Activated CD4-positive, alpha-beta memory T cell treated with anti-CD3 and anti-CD28 coated beads for 36 hours (primary cell): Measurements from ENCODE around the gene ARID5A. TPM values are rescaled to one million over a fixed set of nuclear protein-coding genes. Genes with fewer than 3 reads are reported as not detected.
A peak's percentile ranks its signal among the peaks of the same experiment; 100 is the strongest.

Experiments used
- CTCF ChIA-PET: fragments of 350-600 bp; sonication (Branson Sonifier 250); formaldehyde crosslinking; loops from one replicate; lab custom pipeline; 2021; ENCODE audit warnings: antibody characterized with exemption, inconsistent platforms; lab: Charles Lee
- POLR2A ChIA-PET: fragments of 350-600 bp; sonication (Branson Sonifier 250); formaldehyde crosslinking; loops from one replicate; lab custom pipeline; 2021; ENCODE audit warnings: antibody characterized with exemption; lab: Charles Lee
- DNase-seq: peaks from one replicate; pipeline ENCODE4 v3.0.0-alpha.2; 2020
- H3K27ac Mint-ChIP-seq: one replicate; pipeline ENCODE4 v1.8.0; 2021; ENCODE audit warnings: mixed read lengths
- H3K27me3 Mint-ChIP-seq: one replicate; pipeline ENCODE4 v1.8.0; 2021; ENCODE audit warnings: mixed read lengths
- H3K36me3 Mint-ChIP-seq: one replicate; pipeline ENCODE4 v1.8.0; 2021; ENCODE audit warnings: mixed read lengths
- H3K4me1 Mint-ChIP-seq: one replicate; pipeline ENCODE4 v1.8.0; 2021; ENCODE audit warnings: low read depth, mixed read lengths
- H3K4me3 Mint-ChIP-seq: one replicate; pipeline ENCODE4 v1.8.0; 2021; ENCODE audit warnings: mild to moderate bottlenecking, mixed read lengths
- H3K9me3 Mint-ChIP-seq: one replicate; pipeline ENCODE4 v1.8.0; 2021; ENCODE audit warnings: mixed read lengths
- intact Hi-C: fragments of 100-400 bp; cut with micrococcal nuclease; formaldehyde crosslinking; loops from one replicate; pipeline ENCODE4 v1.15.1; 2023
- total RNA-seq, 2 experiments: library from RNA; stranded (reverse); gene quantifications; one replicate each; pipeline ENCODE4 v1.2.3, GENCODE V29; 2021

ARID5A gene
- total RNA-seq, 2 experiments from 2014 or later: 260 to 266 TPM

DNA sequence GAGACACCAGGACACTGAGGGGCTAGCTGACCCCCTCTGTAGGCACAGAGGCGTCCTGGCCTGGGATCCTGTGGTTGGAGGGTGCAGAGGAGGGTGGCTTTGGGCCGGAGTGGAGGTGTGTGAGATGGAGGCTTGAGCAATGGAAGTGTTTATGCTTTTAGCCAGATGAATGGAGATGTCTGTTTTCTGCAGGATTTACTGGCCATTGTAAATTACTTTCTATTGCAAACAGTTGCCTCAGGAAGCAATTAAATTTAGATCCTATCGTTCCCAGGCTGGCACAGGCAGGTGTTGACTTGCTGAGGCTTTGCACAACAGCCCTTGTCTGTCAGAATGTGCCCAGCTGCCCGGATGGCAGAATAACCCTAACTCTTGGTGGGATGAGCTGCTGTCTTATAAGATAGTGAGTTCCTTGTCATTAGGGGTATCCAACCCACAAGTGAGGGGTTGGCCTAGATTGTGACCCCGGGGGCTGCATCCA, 1.8 kb upstream of the ARID5A start:
- no peaks in the 10 kb centered on the region for H3K27me3 Mint-ChIP-seq
- no peaks in the 10 kb centered on the region for H3K9me3 Mint-ChIP-seq
- intact Hi-C loops: loop anchor here (5.0 kb wide), 5 partner anchors 103 to 327 kb away; partner anchors contain the start of genes CIAO1, KANSL3, STARD7 and TMEM127
- no peak for DNase-seq
- H3K4me1 Mint-ChIP-seq: peaks cover 68% of the 10 kb centered on the region
- H3K4me3 Mint-ChIP-seq: no peak overlapping the region
- peak overlapping the region; percentile 14 for H3K27ac Mint-ChIP-seq
- ChIA-PET CTCF (interaction anchor here (0.7 kb wide), 1 partner anchor 144 kb away, joined by 6 read pairs; no protein-coding TSS in a partner anchor), POLR2A (interaction anchor here (8.8 kb wide), 1 partner anchor 7 kb away, joined by 240 read pairs; no protein-coding TSS in a partner anchor)
- peaks cover 27% of the 10 kb centered on the region for H3K36me3 Mint-ChIP-seq

DNA sequence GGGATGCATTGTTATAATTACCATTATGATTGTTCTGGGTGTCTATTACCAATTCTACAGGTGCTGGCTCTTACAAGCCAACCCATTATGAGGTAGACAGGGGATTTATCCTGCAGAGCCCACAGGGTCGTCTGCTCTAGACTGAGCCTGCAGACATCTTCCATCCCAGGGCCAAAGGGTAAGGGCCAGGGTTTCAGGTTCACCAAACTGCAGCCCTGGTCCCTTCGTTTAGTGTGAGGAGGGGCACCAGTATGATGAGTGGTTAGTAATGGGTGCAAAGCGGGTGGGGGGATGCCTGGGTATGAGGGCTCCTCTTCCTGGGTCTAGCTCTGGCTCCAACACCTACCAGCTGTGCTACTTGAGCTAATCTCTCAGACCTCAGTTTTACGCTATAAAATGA, 1.2 kb upstream of the ARID5A start:
- no peaks in the 10 kb centered on the region for H3K9me3 Mint-ChIP-seq
- intact Hi-C loops: loop anchor here (5.0 kb wide), 5 partner anchors 102 to 328 kb away; partner anchors contain the start of genes CIAO1, KANSL3, STARD7 and TMEM127
- no peak overlapping the region for H3K4me3 Mint-ChIP-seq
- H3K36me3 Mint-ChIP-seq: peaks cover 33% of the 10 kb centered on the region
- no peaks in the 10 kb centered on the region for H3K27me3 Mint-ChIP-seq
- POLR2A ChIA-PET: interaction anchor here (8.8 kb wide), 1 partner anchor 8 kb away, joined by 240 read pairs; no protein-coding TSS in a partner anchor
- no peak for DNase-seq
- CTCF ChIA-PET: interaction anchor here (0.7 to 1.4 kb wide), 4 partner anchors 8 to 308 kb away, joined by 3 to 6 read pairs (median 4); no protein-coding TSS in a partner anchor
- peak overlapping the region; percentile 14 for H3K27ac Mint-ChIP-seq
- peaks cover 68% of the 10 kb centered on the region for H3K4me1 Mint-ChIP-seq

DNA sequence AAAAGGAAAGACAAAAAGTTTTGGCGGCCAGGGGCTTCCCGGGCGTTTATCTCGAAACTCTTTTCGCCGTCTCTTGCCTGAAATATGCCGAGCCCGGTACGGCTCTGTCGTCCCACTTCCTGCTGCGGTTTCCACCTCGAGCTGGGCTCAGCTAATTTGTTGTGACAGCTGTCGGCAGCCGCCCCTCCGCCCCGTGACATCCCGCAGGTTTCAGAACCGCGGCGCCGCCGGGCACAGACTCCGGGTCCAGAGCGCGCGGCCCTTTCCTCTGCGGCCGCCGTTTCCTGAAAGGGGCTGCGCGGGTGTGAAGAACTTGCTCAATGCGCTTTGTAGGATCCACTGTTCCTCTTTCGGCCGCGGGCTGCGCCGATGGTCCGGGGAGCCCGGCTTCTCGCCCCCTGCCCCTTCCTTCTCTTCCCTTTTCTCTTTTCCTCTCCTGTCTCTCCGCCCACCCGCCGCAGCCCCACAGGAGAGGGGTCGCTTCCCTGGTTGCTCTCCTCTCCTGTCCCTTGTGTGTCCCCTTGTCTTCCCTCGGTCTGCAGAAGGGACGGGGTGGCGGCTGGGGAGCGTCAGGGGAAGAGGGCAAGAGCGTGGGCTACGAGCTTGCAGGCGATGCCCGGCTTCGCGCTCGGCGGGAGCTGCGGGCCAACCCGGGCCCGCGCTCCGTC, 648 bp downstream of the ARID5A start:
- H3K4me3 Mint-ChIP-seq: peak overlapping the region; percentile 95
- ChIA-PET CTCF (interaction anchor here (1.0 to 6.5 kb wide), 6 partner anchors 9 to 130 kb away, joined by 3 to 74 read pairs (median 17); no protein-coding TSS in a partner anchor), POLR2A (interaction anchor here (0.7 to 8.8 kb wide), 16 partner anchors 8 to 395 kb away, joined by 3 to 240 read pairs (median 4); partner anchors contain the start of genes NCAPH and SNRNP200)
- H3K36me3 Mint-ChIP-seq: peaks cover 51% of the 10 kb centered on the region
- no peaks in the 10 kb centered on the region for H3K9me3 Mint-ChIP-seq
- peaks cover 58% of the 10 kb centered on the region for H3K4me1 Mint-ChIP-seq
- DNase-seq: peak; percentile 94
- no peaks in the 10 kb centered on the region for H3K27me3 Mint-ChIP-seq
- peak overlapping the region; percentile 98 for H3K27ac Mint-ChIP-seq
- intact Hi-C loops: loop anchor here (2.0 to 5.0 kb wide), 6 partner anchors 100 to 390 kb away; partner anchors contain the start of genes CIAO1, KANSL3, STARD7 and TMEM127

DNA sequence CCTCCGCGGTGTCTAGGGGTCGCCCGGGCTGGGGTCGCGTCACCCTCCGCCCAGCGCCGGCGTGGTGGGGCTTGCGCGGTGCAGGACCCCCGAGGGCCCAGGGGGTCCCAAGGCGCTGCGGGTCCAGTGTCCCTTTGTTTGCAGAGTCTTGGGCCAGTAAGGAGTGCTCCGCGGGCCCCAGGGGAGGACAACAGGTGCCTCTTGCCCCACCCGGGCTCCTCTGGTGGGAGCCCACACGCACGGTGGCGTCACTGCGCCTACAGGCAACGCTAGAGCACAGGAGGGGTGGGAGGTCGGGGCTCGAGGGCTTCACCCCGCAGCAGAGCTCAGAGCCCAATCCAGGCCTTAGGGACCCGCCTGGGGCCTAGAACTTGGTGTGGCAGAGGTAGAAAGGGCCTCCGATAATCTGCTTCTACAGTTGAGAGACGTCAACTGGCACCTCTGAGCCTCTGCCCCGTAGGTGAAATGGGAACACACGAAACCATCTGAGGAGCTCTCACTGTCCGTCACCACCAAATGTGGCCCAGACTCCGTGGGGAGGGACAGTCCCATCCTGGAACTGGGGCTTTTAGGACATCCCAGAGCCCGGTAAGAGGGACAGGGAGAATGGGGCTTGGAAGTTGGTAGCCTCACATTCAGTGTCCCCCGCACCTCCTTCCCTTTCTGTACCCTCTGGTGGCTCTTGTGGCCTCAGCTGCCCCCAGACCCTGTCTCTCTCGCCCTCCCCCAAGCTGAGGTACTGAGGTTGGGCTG, 1.4 kb downstream of the ARID5A start:
- Mint-ChIP-seq H3K4me1 (peaks cover 56% of the 10 kb centered on the region), H3K27ac (peak overlapping the region; percentile 98), H3K27me3 (no peaks in the 10 kb centered on the region), H3K4me3 (peak overlapping the region; percentile 95), H3K9me3 (no peaks in the 10 kb centered on the region), H3K36me3 (peaks cover 59% of the 10 kb centered on the region)
- CTCF ChIA-PET: interaction anchor here (0.8 to 6.5 kb wide), 11 partner anchors 10 to 545 kb away, joined by 3 to 74 read pairs (median 4); no protein-coding TSS in a partner anchor
- peak; percentile 59 for DNase-seq
- intact Hi-C loops: loop anchor here (1.0 to 5.0 kb wide), 8 partner anchors 14 to 391 kb away; partner anchors contain the start of genes CIAO1, KANSL3, STARD7 and TMEM127
- POLR2A ChIA-PET: interaction anchor here (0.6 to 8.8 kb wide), 17 partner anchors 8 to 396 kb away, joined by 3 to 240 read pairs (median 4); partner anchors contain the start of genes KANSL3, NCAPH, SNRNP200 and STARD7

DNA sequence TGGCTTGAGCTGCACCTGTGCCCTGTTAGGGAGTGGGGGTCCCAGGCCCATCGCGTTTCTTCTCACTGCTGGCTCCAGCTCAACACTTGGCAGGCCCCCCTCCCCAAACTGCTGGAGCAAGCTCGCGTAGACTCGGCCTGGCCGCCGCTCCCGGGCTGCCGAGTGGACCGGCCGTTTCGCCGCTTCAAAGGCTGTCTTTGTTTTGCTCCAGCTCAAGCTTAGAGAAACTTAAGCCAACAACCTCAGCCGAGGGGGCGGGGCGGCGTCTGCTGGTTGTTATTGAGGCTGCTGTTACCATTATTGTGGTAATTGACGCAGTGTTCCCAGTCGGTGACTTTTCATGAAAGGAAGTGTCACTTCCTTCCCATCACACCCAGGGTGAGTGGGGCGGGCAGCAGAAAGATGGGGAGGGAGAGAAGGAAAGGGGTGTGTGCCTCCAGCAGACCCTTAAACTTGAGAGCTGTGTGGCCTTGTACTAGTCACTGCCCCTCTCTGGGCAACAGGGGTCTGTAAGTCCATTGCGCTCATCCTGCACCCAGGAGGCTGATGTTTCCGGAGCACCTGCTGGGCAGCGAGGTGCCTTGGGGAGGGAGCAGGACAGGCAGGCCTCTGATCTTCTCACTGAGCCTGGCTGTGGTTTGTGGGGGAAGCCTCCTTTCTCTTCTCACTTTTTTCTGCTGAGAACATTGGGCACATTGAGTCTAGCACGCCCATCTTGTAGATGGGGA, 2.1 kb downstream of the ARID5A start:
- peaks cover 56% of the 10 kb centered on the region for H3K4me1 Mint-ChIP-seq
- peak; percentile 93 for DNase-seq
- peak overlapping the region; percentile 95 for H3K4me3 Mint-ChIP-seq
- intact Hi-C loops: loop anchor here (1.0 to 5.0 kb wide), 7 partner anchors 14 to 331 kb away; partner anchors contain the start of genes CIAO1, KANSL3, STARD7 and TMEM127
- POLR2A ChIA-PET: interaction anchor here (0.6 to 8.8 kb wide), 13 partner anchors 10 to 396 kb away, joined by 3 to 240 read pairs (median 5); partner anchors contain the start of genes KANSL3, NCAPH, SNRNP200 and STARD7
- H3K27ac Mint-ChIP-seq: peak overlapping the region; percentile 98
- H3K9me3 Mint-ChIP-seq: no peaks in the 10 kb centered on the region
- CTCF ChIA-PET: interaction anchor here (0.8 to 6.5 kb wide), 11 partner anchors 9 to 546 kb away, joined by 3 to 74 read pairs (median 4); no protein-coding TSS in a partner anchor
- no peaks in the 10 kb centered on the region for H3K27me3 Mint-ChIP-seq
- peaks cover 66% of the 10 kb centered on the region for H3K36me3 Mint-ChIP-seq

DNA sequence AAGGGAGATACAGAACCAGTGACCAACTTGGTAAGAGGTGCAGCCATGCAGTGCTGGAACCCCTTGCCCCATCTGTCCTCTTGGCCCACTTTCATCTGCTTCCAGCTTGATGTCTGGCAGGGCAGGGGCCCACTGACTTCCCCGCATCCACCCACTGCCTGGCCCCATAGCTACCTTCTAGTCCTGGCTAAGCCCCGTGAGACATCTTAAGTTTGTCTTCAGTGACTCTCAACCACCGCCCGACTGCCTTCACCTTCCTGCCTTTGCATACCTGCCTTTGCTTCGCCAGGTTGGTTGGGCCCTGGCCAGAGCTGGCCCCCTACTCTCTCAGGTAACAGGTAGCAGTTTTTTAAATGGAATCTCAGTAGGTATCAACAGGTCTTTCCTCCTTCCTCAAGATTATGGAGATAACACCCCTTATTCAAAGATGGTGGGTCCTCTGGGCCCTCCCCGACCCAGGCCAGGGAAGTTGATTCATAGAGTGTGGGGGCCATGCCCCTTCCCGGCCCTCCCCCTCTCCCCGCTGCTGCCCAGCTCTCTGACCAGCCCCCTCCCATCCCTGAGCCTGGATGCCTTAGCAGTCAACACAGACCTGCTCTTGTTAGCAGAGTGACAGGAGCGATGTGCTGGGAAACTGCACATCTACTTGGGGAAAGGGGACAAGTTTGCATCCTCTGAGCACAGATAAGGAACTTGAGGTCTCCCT, 2.8 kb downstream of the ARID5A start:
- H3K4me3 Mint-ChIP-seq: peak overlapping the region; percentile 95
- H3K27me3 Mint-ChIP-seq: no peaks in the 10 kb centered on the region
- no peak for DNase-seq
- intact Hi-C loops: loop anchor here (2.0 to 5.0 kb wide), 6 partner anchors 15 to 332 kb away; partner anchors contain the start of genes CIAO1, KANSL3, STARD7 and TMEM127
- POLR2A ChIA-PET: interaction anchor here (1.2 to 8.8 kb wide), 6 partner anchors 9 to 397 kb away, joined by 4 to 240 read pairs (median 12); partner anchors contain the start of gene STARD7
- H3K9me3 Mint-ChIP-seq: no peaks in the 10 kb centered on the region
- H3K36me3 Mint-ChIP-seq: peaks cover 73% of the 10 kb centered on the region
- CTCF ChIA-PET: interaction anchor here (1.0 to 6.5 kb wide), 8 partner anchors 9 to 319 kb away, joined by 3 to 74 read pairs (median 6); partner anchors contain the start of gene ANKRD39
- peaks cover 56% of the 10 kb centered on the region for H3K4me1 Mint-ChIP-seq
- H3K27ac Mint-ChIP-seq: peak overlapping the region; percentile 98

DNA sequence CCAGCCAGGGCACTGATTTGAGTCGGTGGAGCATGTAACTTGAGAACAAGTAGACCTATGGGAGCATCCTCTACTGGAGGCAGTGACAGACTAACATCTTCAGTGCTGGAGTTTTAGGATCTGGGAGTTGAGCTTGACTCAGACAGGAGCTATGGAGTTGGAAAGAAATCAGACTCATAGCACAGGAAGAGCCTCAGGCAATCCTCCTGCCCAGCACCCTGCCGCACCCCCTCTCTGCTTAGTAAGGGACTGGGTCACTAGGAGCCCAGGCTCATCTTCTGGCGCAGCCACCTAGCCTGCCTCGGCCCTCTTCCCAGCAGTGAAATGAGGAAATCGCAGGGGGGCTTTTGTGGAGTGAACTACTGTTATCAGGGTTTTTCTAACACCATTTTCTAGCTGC, 3.6 kb downstream of the ARID5A start:
- DNase-seq: no peak

DNA sequence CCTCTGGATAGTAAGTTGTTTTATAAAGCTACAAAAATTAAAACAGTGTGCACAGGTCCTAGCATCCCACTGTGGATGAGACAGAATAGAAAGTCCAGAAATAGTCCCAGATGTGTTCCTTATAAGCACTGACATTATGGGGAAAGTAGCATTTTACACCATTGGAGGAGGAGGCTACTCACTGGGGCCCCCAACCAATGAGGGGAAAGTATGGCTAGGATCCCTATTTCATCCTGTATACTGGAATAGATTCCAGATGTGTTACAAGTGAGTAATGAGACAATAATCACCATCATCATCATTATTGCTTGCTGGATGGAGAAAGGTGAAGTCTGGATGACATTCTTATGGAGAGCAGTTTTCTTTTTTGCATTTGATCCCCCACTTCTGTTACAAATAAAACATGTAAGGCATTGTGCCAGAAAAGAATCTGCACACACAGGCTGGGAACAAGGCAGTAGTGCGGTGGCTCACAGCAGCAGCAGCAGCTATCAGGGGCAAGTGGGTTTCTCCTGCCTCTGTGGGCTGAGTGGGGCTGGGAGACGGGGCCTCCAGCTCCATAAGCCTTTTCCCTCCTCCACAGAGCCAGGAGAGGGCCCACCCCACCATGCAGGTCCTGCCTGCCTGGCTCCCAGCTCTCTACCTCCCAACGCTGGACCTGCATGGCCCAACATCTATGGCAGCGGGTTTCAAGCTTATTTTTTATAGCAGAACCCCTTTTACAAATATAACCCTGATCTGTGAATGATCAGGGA, 5.0 kb downstream of the ARID5A start:
- Mint-ChIP-seq H3K9me3 (no peaks in the 10 kb centered on the region), H3K4me3 (peak overlapping the region; percentile 95), H3K4me1 (peaks cover 65% of the 10 kb centered on the region), H3K36me3 (peaks cover 92% of the 10 kb centered on the region), H3K27ac (peak overlapping the region; percentile 28), H3K27me3 (no peaks in the 10 kb centered on the region)
- ChIA-PET POLR2A (interaction anchor here (1.0 to 8.8 kb wide), 3 partner anchors 8 to 14 kb away, joined by 3 to 240 read pairs (median 54); no protein-coding TSS in a partner anchor), CTCF (interaction anchor here (0.9 to 6.5 kb wide), 3 partner anchors 14 to 134 kb away, joined by 3 to 74 read pairs (median 24); no protein-coding TSS in a partner anchor)
- intact Hi-C loops: no loop called here
- DNase-seq: no peak

More for the DNA sequence above, 3.6 kb downstream of the ARID5A start:
- CTCF ChIA-PET: interaction anchor here (1.1 to 6.5 kb wide), 4 partner anchors 12 to 318 kb away, joined by 3 to 74 read pairs (median 34); partner anchors contain the start of gene ANKRD39
- Mint-ChIP-seq H3K27ac (peak overlapping the region; percentile 98), H3K9me3 (no peaks in the 10 kb centered on the region), H3K27me3 (no peaks in the 10 kb centered on the region), H3K4me1 (peaks cover 62% of the 10 kb centered on the region), H3K36me3 (peaks cover 80% of the 10 kb centered on the region), H3K4me3 (peak overlapping the region; percentile 95)
- POLR2A ChIA-PET: interaction anchor here (3.3 to 8.8 kb wide), 3 partner anchors 9 to 13 kb away, joined by 15 to 240 read pairs (median 54); no protein-coding TSS in a partner anchor
- intact Hi-C loops: no loop called here

DNA sequence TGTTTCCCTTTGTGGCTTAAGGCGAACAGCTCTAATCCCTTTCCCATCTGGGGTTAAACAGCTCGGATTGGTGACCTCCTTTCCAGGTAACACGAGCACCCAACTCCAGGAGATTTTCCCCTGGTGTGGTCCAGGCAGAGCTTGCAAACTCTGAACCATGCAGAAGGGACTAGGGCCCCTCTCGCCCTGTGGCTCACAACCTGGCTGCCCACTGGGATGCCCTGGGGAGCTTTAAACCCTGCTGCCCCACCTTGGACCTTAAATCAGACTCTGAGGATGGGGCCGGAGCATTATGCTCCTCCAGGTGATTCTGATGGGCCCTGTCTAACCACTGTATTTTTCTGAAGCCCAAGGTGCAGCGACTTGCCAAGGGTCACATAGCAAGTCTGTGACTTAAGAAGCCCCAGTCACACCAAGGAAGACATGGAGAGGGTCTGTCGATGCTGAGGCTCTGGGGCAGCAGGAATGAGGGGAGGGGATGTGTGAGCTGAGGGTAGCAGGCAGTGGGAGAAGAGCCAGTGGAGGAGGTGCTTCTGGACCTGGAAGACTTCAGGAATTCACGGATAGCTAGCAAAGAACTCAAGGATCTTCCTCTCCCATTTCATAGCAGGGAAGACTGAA, 5.9 kb downstream of the ARID5A start:
- peaks cover 93% of the 10 kb centered on the region for H3K36me3 Mint-ChIP-seq
- CTCF ChIA-PET: interaction anchor here (0.9 to 6.5 kb wide), 3 partner anchors 13 to 135 kb away, joined by 3 to 74 read pairs (median 3); no protein-coding TSS in a partner anchor
- H3K4me1 Mint-ChIP-seq: peaks cover 73% of the 10 kb centered on the region
- POLR2A ChIA-PET: interaction anchor here (0.6 to 8.8 kb wide), 4 partner anchors 9 to 273 kb away, joined by 3 to 240 read pairs (median 28); no protein-coding TSS in a partner anchor
- intact Hi-C loops: no loop called here
- H3K9me3 Mint-ChIP-seq: no peaks in the 10 kb centered on the region
- no peaks in the 10 kb centered on the region for H3K27me3 Mint-ChIP-seq
- DNase-seq: no peak
- peak overlapping the region; percentile 35 for H3K27ac Mint-ChIP-seq
- H3K4me3 Mint-ChIP-seq: peak overlapping the region; percentile 44
